Activated naive CD8-positive, alpha-beta T cell (primary cell): Measurements from ENCODE around the gene WNK4.

Experiments used
- H3K27ac Mint-ChIP-seq: one replicate; pipeline ENCODE4 v1.8.0; 2021; ENCODE audit warnings: mixed read lengths
- H3K27me3 Mint-ChIP-seq: one replicate; pipeline ENCODE4 v1.8.0; 2021; ENCODE audit warnings: mixed read lengths
- H3K36me3 Mint-ChIP-seq: one replicate; pipeline ENCODE4 v1.8.0; 2021; ENCODE audit warnings: mixed read lengths
- H3K4me1 Mint-ChIP-seq: one replicate; pipeline ENCODE4 v1.8.0; 2021; ENCODE audit warnings: low read depth, mixed read lengths
- H3K4me3 Mint-ChIP-seq: one replicate; pipeline ENCODE4 v1.8.0; 2021; ENCODE audit warnings: mild to moderate bottlenecking, mixed read lengths
- H3K9me3 Mint-ChIP-seq: one replicate; pipeline ENCODE4 v1.8.0; 2021; ENCODE audit warnings: low read depth, mixed read lengths

WNK4 gene

GRCh38 chr17:42798011-42798382, 17.6 kb downstream of the WNK4 start:
- peak overlapping the region; percentile 94 for H3K4me3 Mint-ChIP-seq
- H3K27me3 Mint-ChIP-seq = no peaks in the 10 kb centered on the region
- peak overlapping the region; percentile 72 for H3K27ac Mint-ChIP-seq
- peaks cover 18% of the 10 kb centered on the region for H3K4me1 Mint-ChIP-seq
- no peaks in the 10 kb centered on the region for H3K36me3 Mint-ChIP-seq
- H3K9me3 Mint-ChIP-seq = no peaks in the 10 kb centered on the region

GRCh38 chr17:42798383-42799380, 18.3 kb downstream of the WNK4 start, which contains the start of the genes CNTD1 and COA3:
Gene CNTD1 (plus strand): TSS chr17:42798861. CDS start chr17:42799068, 207 bp downstream.
Gene COA3 (minus strand): TSS chr17:42798704. CDS start chr17:42798681, 23 bp downstream.
- Mint-ChIP-seq H3K27ac (peak within 1 kb of the TSS; percentile 72), H3K27me3 (no peaks in the 10 kb centered on the region), H3K4me1 (peaks cover 18% of the 10 kb centered on the region), H3K36me3 (no peaks in the 10 kb centered on the region), H3K4me3 (peak within 1 kb of the TSS; percentile 94), H3K9me3 (no peaks in the 10 kb centered on the region)

- H3K27ac Mint-ChIP-seq = no peak overlapping the region
- H3K36me3 Mint-ChIP-seq = peaks cover 2% of the 10 kb centered on the region
- H3K27me3 Mint-ChIP-seq = no peaks in the 10 kb centered on the region
- no peak overlapping the region for H3K4me3 Mint-ChIP-seq
- no peaks in the 10 kb centered on the region for H3K9me3 Mint-ChIP-seq
- peaks cover 4% of the 10 kb centered on the region for H3K4me1 Mint-ChIP-seq
These were observed 22.9 kb downstream of the WNK4 start for GRCh38 chr17:42803074-42803883.

GRCh38 chr17:42804918-42805367, 24.5 kb downstream of the WNK4 start:
- Mint-ChIP-seq H3K9me3 (no peaks in the 10 kb centered on the region), H3K27ac (no peak overlapping the region), H3K4me3 (no peak overlapping the region), H3K36me3 (peaks cover 6% of the 10 kb centered on the region), H3K4me1 (no peaks in the 10 kb centered on the region), H3K27me3 (no peaks in the 10 kb centered on the region)

- Mint-ChIP-seq H3K27ac (no peak overlapping the region), H3K4me1 (no peaks in the 10 kb centered on the region), H3K4me3 (no peak overlapping the region), H3K9me3 (no peaks in the 10 kb centered on the region), H3K36me3 (peaks cover 11% of the 10 kb centered on the region), H3K27me3 (no peaks in the 10 kb centered on the region)
These were observed 25.8 kb downstream of the WNK4 start for GRCh38 chr17:42806249-42806648.

GRCh38 chr17:42809250-42809649, 28.8 kb downstream of the WNK4 start:
- H3K9me3 Mint-ChIP-seq = no peaks in the 10 kb centered on the region
- H3K4me3 Mint-ChIP-seq = no peak overlapping the region
- H3K27me3 Mint-ChIP-seq = no peaks in the 10 kb centered on the region
- H3K27ac Mint-ChIP-seq = no peak overlapping the region
- peaks cover 13% of the 10 kb centered on the region for H3K36me3 Mint-ChIP-seq
- no peaks in the 10 kb centered on the region for H3K4me1 Mint-ChIP-seq

- Mint-ChIP-seq H3K27me3 (no peaks in the 10 kb centered on the region), H3K27ac (no peak overlapping the region), H3K9me3 (no peaks in the 10 kb centered on the region), H3K4me3 (no peak overlapping the region), H3K4me1 (peaks cover 5% of the 10 kb centered on the region), H3K36me3 (peaks cover 9% of the 10 kb centered on the region)
These were observed 34.4 kb downstream of the WNK4 start for GRCh38 chr17:42814633-42815399.

- Mint-ChIP-seq H3K27me3 (no peaks in the 10 kb centered on the region), H3K4me1 (peaks cover 22% of the 10 kb centered on the region), H3K9me3 (no peaks in the 10 kb centered on the region), H3K27ac (no peak overlapping the region), H3K4me3 (no peak overlapping the region), H3K36me3 (peaks cover 10% of the 10 kb centered on the region)
These were observed 37.5 kb downstream of the WNK4 start for GRCh38 chr17:42817866-42818265.

- Mint-ChIP-seq H3K4me3 (no peak overlapping the region), H3K36me3 (peaks cover 10% of the 10 kb centered on the region), H3K27me3 (no peaks in the 10 kb centered on the region), H3K4me1 (peaks cover 23% of the 10 kb centered on the region), H3K9me3 (no peaks in the 10 kb centered on the region), H3K27ac (no peak overlapping the region)
These were observed 38.0 kb downstream of the WNK4 start for GRCh38 chr17:42818379-42818778.

- no peaks in the 10 kb centered on the region for H3K27me3 Mint-ChIP-seq
- peak overlapping the region; percentile 52 for H3K27ac Mint-ChIP-seq
- peaks cover 5% of the 10 kb centered on the region for H3K36me3 Mint-ChIP-seq
- H3K9me3 Mint-ChIP-seq = no peaks in the 10 kb centered on the region
- H3K4me1 Mint-ChIP-seq = peaks cover 32% of the 10 kb centered on the region
- H3K4me3 Mint-ChIP-seq = no peak overlapping the region
These were observed 39.6 kb downstream of the WNK4 start for GRCh38 chr17:42819939-42820535.

- Mint-ChIP-seq H3K27ac (no peak overlapping the region), H3K27me3 (no peaks in the 10 kb centered on the region), H3K9me3 (no peaks in the 10 kb centered on the region), H3K4me3 (peak overlapping the region; percentile 72), H3K4me1 (peaks cover 30% of the 10 kb centered on the region), H3K36me3 (peaks cover 5% of the 10 kb centered on the region)
These were observed 40.8 kb downstream of the WNK4 start for GRCh38 chr17:42821176-42821575.

- no peaks in the 10 kb centered on the region for H3K27me3 Mint-ChIP-seq
- H3K4me1 Mint-ChIP-seq = peaks cover 18% of the 10 kb centered on the region
- H3K27ac Mint-ChIP-seq = no peak overlapping the region
- H3K36me3 Mint-ChIP-seq = no peaks in the 10 kb centered on the region
- H3K9me3 Mint-ChIP-seq = no peaks in the 10 kb centered on the region
- no peak overlapping the region for H3K4me3 Mint-ChIP-seq
These were observed 47.1 kb downstream of the WNK4 start for GRCh38 chr17:42827472-42827871.

- Mint-ChIP-seq H3K4me3 (no peak overlapping the region), H3K36me3 (no peaks in the 10 kb centered on the region)
These were observed 50.6 kb downstream of the WNK4 start for GRCh38 chr17:42830971-42831370.

More at GRCh38 chr17:42830971-42831370, 50.6 kb downstream of the WNK4 start:
- Mint-ChIP-seq H3K4me1 (peaks cover 19% of the 10 kb centered on the region), H3K9me3 (no peaks in the 10 kb centered on the region), H3K27me3 (no peaks in the 10 kb centered on the region), H3K27ac (no peak overlapping the region)
